ENCODE measurements around the gene ST3GAL2. TPM values are rescaled to one million over a fixed set of nuclear protein-coding genes. Genes with fewer than 3 reads are reported as not detected.
"Not testable (repeated sequence)": the region's sequence is repeated elsewhere in the genome, so short reads cannot be mapped to it uniquely, and the experiment has no call there.

ST3GAL2 gene
- total RNA-seq, 1 donor from 2014 or later, result 3.2 TPM

- DNase-seq (ENCODE audit: low read depth), result peak; percentile 80
- FAIRE-seq, result peak; percentile 13
These were observed 48.1 kb downstream of the ST3GAL2 start for GRCh38 chr16:70390774-70391173.

GRCh38 chr16:70388006-70388680 lies 50.8 kb downstream of the ST3GAL2 start:
- FAIRE-seq (no peak), DNase-seq (ENCODE audit: low read depth) (no peak)
- no peak for TF ChIP-seq CTCF (IDR thresholded peaks at IDR 0.05; ENCODE audit: insufficient read depth, low read length, severe bottlenecking)
- no peaks in the 10 kb centered on the region for H3K36me3 ChIP-seq (ENCODE audit: control insufficient read depth, insufficient read depth, low read length)
- H3K27me3 ChIP-seq (ENCODE audit: control insufficient read depth, insufficient read depth, low read length), result no peaks in the 10 kb centered on the region
- no peak overlapping the region for H3K4me3 ChIP-seq (ENCODE audit: low read depth, low read length)

More at GRCh38 chr16:70390774-70391173, 48.1 kb downstream of the ST3GAL2 start:
- Histone ChIP-seq H3K27me3 (ENCODE audit: control insufficient read depth, insufficient read depth, low read length) (no peaks in the 10 kb centered on the region), H3K4me3 (ENCODE audit: low read depth, low read length) (no peak overlapping the region), H3K36me3 (ENCODE audit: control insufficient read depth, insufficient read depth, low read length) (no peaks in the 10 kb centered on the region)
- TF ChIP-seq CTCF (IDR thresholded peaks at IDR 0.05; ENCODE audit: insufficient read depth, low read length, severe bottlenecking), result no peak

- not testable (repeated sequence) for DNase-seq (ENCODE audit: low read depth); FAIRE-seq; H3K27me3 ChIP-seq (ENCODE audit: control insufficient read depth, insufficient read depth, low read length); H3K36me3 ChIP-seq (ENCODE audit: control insufficient read depth, insufficient read depth, low read length); H3K4me3 ChIP-seq (ENCODE audit: low read depth, low read length)
These were observed 52.5 kb downstream of the ST3GAL2 start for GRCh38 chr16:70386289-70386986.

- no peak for TF ChIP-seq CTCF (IDR thresholded peaks at IDR 0.05; ENCODE audit: insufficient read depth, low read length, severe bottlenecking)
- FAIRE-seq, result no peak
- Histone ChIP-seq H3K27me3 (ENCODE audit: control insufficient read depth, insufficient read depth, low read length) (no peaks in the 10 kb centered on the region), H3K36me3 (ENCODE audit: control insufficient read depth, insufficient read depth, low read length) (peaks cover 2% of the 10 kb centered on the region), H3K4me3 (ENCODE audit: low read depth, low read length) (no peak overlapping the region)
- no peak for DNase-seq (ENCODE audit: low read depth)
These were observed 55.4 kb downstream of the ST3GAL2 start for GRCh38 chr16:70383421-70383960.

- Histone ChIP-seq H3K4me3 (ENCODE audit: low read depth, low read length) (peak overlapping the region; percentile 88), H3K36me3 (ENCODE audit: control insufficient read depth, insufficient read depth, low read length) (peaks cover 2% of the 10 kb centered on the region), H3K27me3 (ENCODE audit: control insufficient read depth, insufficient read depth, low read length) (no peaks in the 10 kb centered on the region)
- no peak for FAIRE-seq
- DNase-seq (ENCODE audit: low read depth), result no peak
- no peak for TF ChIP-seq CTCF (IDR thresholded peaks at IDR 0.05; ENCODE audit: insufficient read depth, low read length, severe bottlenecking)
These were observed 57.1 kb downstream of the ST3GAL2 start for GRCh38 chr16:70381604-70382342.

Data from bronchial epithelial cell (primary cell).